ENCODE data around the gene CLRN1. TPM values are rescaled to one million over a fixed set of nuclear protein-coding genes. Genes with fewer than 3 reads are reported as not detected.

The CLRN1 gene
- total and polyA plus RNA-seq, 2 of the 13 experiments (the other 11 are each of a cell fraction or from before 2014, with no cell fraction given) = not detected

GRCh38 chr3:150930839-150931238 lies 41.7 kb downstream of the CLRN1 start:
- 3% methylated on average over 3 of the region's 3 CpGs for WGBS (ENCODE audit: low lambda C conversion rate)
- ChIA-PET CTCF (ENCODE audit: low intra/inter-chr PET ratio, low total read pairs) (no interaction called here), POLR2A (no interaction called here)
- Histone ChIP-seq H3K4me3 (replicated peaks in 1 of 3; ENCODE audit: insufficient read depth in 1 of 3, low read depth in 2 of 3, low read length in 3 of 3) (no peak overlapping the region), H3K9ac (ENCODE audit: insufficient read depth, low read depth, low read length) (no peak overlapping the region), H3K4me1 (ENCODE audit: insufficient read depth, low read length) (no peaks in the 10 kb centered on the region), H2AFZ (ENCODE audit: low read length) (no peak overlapping the region), H3K79me2 (ENCODE audit: insufficient read depth, low read length) (no peaks in the 10 kb centered on the region), H3K27ac (ENCODE audit: extremely low read length, insufficient read depth, low read length) (no peak overlapping the region), H4K20me1 (ENCODE audit: insufficient read depth, low read length) (no peaks in the 10 kb centered on the region), H3K9me3 (ENCODE audit: low read length) (no peaks in the 10 kb centered on the region), H3K27me3 (ENCODE audit: control insufficient read depth in 1 of 2, insufficient read depth in 2 of 2, low read length in 2 of 2) (no peaks in the 10 kb centered on the region), H3K36me3 (replicated peaks in 1 of 2; ENCODE audit: control insufficient read depth in 1 of 2, insufficient read depth in 2 of 2, low read length in 2 of 2) (no peaks in the 10 kb centered on the region), H3K4me2 (ENCODE audit: low read depth, low read length) (no peak overlapping the region)
- no peak for ATAC-seq
- FAIRE-seq = no peak
- in situ Hi-C loops (cut with HindIII; ENCODE audit: extremely low pct_ligation_motif_present, low pct_unique_long_range_greater_than_20kb) = no loop called here
- TF ChIP-seq, protein P1, sequence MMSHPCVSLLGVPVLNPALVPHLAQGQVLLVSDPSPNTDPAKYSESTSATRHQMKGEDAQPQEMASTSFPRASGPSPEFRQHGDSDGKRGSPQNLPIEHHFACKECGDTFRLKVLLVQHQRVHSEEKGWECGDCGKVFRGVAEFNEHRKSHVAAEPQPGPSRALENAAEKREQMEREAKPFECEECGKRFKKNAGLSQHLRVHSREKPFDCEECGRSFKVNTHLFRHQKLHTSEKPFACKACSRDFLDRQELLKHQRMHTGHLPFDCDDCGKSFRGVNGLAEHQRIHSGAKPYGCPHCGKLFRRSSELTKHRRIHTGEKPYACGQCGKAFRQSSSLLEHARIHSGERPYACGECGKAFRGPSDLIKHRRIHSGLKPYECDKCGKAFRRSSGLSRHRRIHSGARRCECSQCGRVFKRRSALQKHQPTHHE (CRISPR knock-in tag; IDR thresholded peaks at IDR 0.05; ENCODE audit: borderline replicate concordance) = no peak
- TF ChIP-seq ZNF460 (CRISPR knock-in tag; IDR thresholded peaks at IDR 0.05; ENCODE audit: borderline replicate concordance) = no peak
- TF ChIP-seq TARDBP (CRISPR knock-in tag; IDR thresholded peaks at IDR 0.05) = no peak
- TF ChIP-seq, protein P2, sequence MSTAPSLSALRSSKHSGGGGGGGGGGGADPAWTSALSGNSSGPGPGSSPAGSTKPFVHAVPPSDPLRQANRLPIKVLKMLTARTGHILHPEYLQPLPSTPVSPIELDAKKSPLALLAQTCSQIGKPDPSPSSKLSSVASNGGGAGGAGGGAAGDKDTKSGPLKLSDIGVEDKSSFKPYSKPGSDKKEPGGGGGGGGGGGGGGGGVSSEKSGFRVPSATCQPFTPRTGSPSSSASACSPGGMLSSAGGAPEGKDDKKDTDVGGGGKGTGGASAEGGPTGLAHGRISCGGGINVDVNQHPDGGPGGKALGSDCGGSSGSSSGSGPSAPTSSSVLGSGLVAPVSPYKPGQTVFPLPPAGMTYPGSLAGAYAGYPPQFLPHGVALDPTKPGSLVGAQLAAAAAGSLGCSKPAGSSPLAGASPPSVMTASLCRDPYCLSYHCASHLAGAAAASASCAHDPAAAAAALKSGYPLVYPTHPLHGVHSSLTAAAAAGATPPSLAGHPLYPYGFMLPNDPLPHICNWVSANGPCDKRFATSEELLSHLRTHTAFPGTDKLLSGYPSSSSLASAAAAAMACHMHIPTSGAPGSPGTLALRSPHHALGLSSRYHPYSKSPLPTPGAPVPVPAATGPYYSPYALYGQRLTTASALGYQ (CRISPR knock-in tag; IDR thresholded peaks at IDR 0.05) = no peak
- no peak for TF ChIP-seq KLF13 (CRISPR knock-in tag; IDR thresholded peaks at IDR 0.05)
- no peak for TF ChIP-seq ZKSCAN1 (IDR thresholded peaks at IDR 0.05; ENCODE audit: low read length)
- no peak for TF ChIP-seq ZNF274 (CRISPR knock-in tag; IDR thresholded peaks at IDR 0.05)
- no peak for TF ChIP-seq CCAR2 (optimal IDR thresholded peaks at IDR 0.05; ENCODE audit: low read depth, low read length)
- TF ChIP-seq ZNF674 (CRISPR knock-in tag; IDR thresholded peaks at IDR 0.05; ENCODE audit: low read depth) = no peak
- TF ChIP-seq HCFC1 (IDR thresholded peaks at IDR 0.05; ENCODE audit: low read depth, low read length) = no peak
- TF ChIP-seq, protein P3, sequence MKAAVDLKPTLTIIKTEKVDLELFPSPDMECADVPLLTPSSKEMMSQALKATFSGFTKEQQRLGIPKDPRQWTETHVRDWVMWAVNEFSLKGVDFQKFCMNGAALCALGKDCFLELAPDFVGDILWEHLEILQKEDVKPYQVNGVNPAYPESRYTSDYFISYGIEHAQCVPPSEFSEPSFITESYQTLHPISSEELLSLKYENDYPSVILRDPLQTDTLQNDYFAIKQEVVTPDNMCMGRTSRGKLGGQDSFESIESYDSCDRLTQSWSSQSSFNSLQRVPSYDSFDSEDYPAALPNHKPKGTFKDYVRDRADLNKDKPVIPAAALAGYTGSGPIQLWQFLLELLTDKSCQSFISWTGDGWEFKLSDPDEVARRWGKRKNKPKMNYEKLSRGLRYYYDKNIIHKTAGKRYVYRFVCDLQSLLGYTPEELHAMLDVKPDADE (CRISPR knock-in tag; IDR thresholded peaks at IDR 0.05) = no peak
- intact Hi-C loops (cut with micrococcal nuclease; ENCODE audit: unreplicated experiment) = no loop called here
- no peak for DNase-seq (ENCODE audit: low spot score)
- BruUV-seq (replicated peaks) = no TSS peak

Measured in HepG2 (cell line).